Memory B cell (primary cell): ENCODE results near the gene GRK4.
A peak's percentile ranks its signal among the peaks of the same experiment; 100 is the strongest.
"Not testable (repeated sequence)": the region's sequence is repeated elsewhere in the genome, so short reads cannot be mapped to it uniquely, and the experiment has no call there.

Experiments used
- ATAC-seq: fragments of 150-1000 bp; cut with Tn5 transposase; 2 replicates; pipeline ENCODE4 v1.10.0; 2021; ENCODE audit warnings: low read depth, mild to moderate bottlenecking, moderate library complexity
- DNase-seq, 2 donors: peaks; one replicate each; pipeline ENCODE4 v3.0.0; 2022; ENCODE audit warnings: low spot score in 2 of 2
- H3K27ac Mint-ChIP-seq: one replicate; pipeline ENCODE4 v1.8.0; 2022; ENCODE audit warnings: mild to moderate bottlenecking, moderate library complexity, mixed read lengths
- H3K27me3 Mint-ChIP-seq: one replicate; pipeline ENCODE4 v1.8.0; 2022; ENCODE audit warnings: mixed read lengths
- H3K36me3 Mint-ChIP-seq: one replicate; pipeline ENCODE4 v1.8.0; 2022; ENCODE audit warnings: mild to moderate bottlenecking, mixed read lengths
- H3K4me1 Mint-ChIP-seq: one replicate; pipeline ENCODE4 v1.8.0; 2022; ENCODE audit warnings: mixed read lengths
- H3K4me3 Mint-ChIP-seq: one replicate; pipeline ENCODE4 v1.8.0; 2022; ENCODE audit warnings: mild to moderate bottlenecking, moderate library complexity, mixed read lengths
- H3K9me3 Mint-ChIP-seq: one replicate; pipeline ENCODE4 v1.8.0; 2022; ENCODE audit warnings: mixed read lengths

GRK4 gene

DNA sequence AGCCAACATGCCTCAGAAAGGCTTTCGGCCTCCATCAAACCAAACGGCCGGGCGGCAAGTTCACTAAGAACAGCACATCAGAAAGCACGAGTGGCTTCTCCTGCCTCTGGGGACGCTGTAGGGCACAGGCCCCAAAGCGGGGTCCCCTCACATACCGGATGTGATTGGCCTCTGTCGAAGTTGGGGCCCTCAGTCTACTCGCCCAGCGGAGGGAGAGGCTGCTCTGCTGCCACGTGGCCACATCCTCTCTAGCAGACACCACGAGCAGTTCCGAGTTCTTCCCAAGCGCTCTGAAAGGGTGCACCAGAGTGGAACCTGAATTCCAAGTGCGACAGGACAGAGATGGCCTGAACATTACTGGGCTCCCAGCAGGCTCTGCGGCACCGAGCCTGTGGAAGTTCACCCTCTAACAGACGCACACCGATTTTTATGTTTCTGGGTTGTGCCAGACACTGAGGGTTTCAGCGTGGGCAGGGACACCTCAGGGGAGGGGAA lies 21.3 kb upstream of the GRK4 start:
- Mint-ChIP-seq H3K27me3 (no peaks in the 10 kb centered on the region), H3K4me3 (no peak overlapping the region), H3K36me3 (peaks cover 38% of the 10 kb centered on the region), H3K4me1 (peaks cover 15% of the 10 kb centered on the region), H3K27ac (peak overlapping the region; percentile 71), H3K9me3 (no peaks in the 10 kb centered on the region)
- DNase-seq (no peak), ATAC-seq (no peak)

DNA sequence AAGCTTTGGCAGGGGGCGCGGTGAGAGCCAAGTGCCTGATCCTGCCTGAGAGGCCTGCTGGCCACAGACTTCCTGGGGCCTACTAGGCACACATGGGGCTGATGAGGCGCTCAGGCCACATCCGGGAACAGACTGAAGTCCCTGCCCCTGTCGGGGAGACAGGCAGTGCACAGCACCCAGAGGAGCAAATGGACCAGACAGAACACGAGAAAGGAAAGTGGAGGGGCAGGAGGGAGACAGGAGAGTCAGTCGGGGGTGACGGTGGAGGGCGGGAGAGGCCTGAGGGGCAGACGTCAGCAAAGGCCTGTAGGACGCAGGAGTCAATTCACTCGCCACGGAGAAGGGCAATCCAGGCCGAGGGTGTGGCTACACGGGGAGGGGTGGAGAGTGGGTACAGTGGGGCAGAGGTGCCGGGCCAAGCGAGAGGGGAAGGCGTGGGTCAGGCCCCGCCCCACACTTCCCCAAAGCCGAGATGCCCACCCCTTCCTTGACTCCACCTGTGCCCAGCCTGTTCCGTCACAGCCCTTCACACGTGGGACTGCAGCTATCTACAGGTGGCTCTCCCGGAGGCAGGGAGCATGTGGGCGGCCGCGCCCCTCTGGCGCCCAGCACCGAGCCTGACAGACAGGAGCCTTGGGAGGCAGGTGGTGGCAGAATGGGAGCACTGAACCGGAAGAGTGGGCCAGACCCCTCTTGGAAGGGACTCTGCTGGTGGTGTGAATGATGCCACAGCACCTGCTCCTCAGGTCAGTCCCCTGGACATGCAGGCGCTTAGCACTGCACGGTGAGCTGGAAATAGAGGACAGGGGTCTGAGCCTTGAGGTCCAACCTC lies 20.6 kb upstream of the GRK4 start:
- peak overlapping the region; percentile 71 for H3K27ac Mint-ChIP-seq
- H3K4me1 Mint-ChIP-seq: peaks cover 9% of the 10 kb centered on the region
- H3K9me3 Mint-ChIP-seq: no peaks in the 10 kb centered on the region
- DNase-seq (no peak), ATAC-seq (peak; percentile 82)
- H3K4me3 Mint-ChIP-seq: no peak overlapping the region
- no peaks in the 10 kb centered on the region for H3K27me3 Mint-ChIP-seq
- H3K36me3 Mint-ChIP-seq: peaks cover 38% of the 10 kb centered on the region

DNA sequence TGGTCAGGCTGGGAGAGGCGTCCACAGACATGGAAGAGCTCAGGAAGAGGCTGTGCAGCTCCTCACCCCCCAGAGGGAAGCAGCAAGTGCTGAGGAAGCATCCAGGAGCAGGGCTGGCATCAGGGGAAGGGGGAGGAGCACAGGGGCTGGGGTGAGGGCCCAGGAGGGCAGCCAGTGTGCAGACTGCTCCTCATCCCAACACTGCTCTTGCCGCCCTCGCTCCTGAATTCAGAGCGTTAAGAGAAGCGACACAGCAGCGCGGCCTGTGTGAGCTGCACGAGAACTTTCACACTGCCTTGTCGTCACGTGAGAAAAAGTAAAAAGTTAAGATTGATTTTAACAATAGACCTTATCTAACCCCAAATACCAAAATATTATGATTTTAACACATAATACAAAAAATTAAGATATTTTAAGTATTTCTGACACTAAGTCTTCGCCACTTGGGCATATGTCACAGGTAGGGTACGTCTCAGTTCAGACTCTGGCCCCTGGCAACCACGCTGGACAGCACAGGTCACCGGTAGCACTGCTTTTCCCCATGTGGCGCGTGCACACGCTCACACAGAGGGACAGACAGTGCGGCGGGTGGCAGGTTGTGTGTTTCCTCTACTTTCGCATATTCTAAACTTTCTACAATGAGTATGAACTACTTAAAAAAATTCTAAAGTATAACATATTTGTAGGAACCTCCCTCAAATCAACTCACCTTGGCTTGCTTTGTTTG lies 19.8 kb upstream of the GRK4 start:
- no peak overlapping the region for H3K4me3 Mint-ChIP-seq
- ATAC-seq: no peak
- peak overlapping the region; percentile 71 for H3K27ac Mint-ChIP-seq
- H3K27me3 Mint-ChIP-seq: no peaks in the 10 kb centered on the region
- DNase-seq: no peak
- H3K36me3 Mint-ChIP-seq: peaks cover 41% of the 10 kb centered on the region
- H3K9me3 Mint-ChIP-seq: no peaks in the 10 kb centered on the region
- H3K4me1 Mint-ChIP-seq: peaks cover 7% of the 10 kb centered on the region

DNA sequence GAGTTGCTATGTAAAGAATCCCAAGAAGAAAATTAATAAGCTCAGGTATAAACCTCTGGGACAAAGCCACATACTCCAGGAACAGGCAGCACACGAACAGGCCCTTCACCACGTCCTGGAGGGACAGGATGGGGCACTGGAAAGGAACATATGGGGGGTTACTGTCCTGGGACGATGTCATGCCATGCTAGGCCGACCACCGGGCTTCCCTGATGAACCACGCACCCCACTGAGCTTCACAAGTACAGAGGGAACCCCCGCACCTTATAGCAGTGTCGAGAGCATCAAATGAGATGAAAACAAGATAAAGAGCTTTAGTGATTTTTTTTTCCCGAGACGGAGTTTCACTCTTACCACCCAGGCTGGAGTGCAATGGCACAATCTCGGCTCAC lies 19.3 kb upstream of the GRK4 start:
- H3K4me3 Mint-ChIP-seq: no peak overlapping the region
- H3K4me1 Mint-ChIP-seq: peaks cover 7% of the 10 kb centered on the region
- no peak for DNase-seq
- peaks cover 40% of the 10 kb centered on the region for H3K36me3 Mint-ChIP-seq
- no peaks in the 10 kb centered on the region for H3K9me3 Mint-ChIP-seq
- no peak for ATAC-seq
- H3K27ac Mint-ChIP-seq: no peak overlapping the region
- H3K27me3 Mint-ChIP-seq: no peaks in the 10 kb centered on the region

DNA sequence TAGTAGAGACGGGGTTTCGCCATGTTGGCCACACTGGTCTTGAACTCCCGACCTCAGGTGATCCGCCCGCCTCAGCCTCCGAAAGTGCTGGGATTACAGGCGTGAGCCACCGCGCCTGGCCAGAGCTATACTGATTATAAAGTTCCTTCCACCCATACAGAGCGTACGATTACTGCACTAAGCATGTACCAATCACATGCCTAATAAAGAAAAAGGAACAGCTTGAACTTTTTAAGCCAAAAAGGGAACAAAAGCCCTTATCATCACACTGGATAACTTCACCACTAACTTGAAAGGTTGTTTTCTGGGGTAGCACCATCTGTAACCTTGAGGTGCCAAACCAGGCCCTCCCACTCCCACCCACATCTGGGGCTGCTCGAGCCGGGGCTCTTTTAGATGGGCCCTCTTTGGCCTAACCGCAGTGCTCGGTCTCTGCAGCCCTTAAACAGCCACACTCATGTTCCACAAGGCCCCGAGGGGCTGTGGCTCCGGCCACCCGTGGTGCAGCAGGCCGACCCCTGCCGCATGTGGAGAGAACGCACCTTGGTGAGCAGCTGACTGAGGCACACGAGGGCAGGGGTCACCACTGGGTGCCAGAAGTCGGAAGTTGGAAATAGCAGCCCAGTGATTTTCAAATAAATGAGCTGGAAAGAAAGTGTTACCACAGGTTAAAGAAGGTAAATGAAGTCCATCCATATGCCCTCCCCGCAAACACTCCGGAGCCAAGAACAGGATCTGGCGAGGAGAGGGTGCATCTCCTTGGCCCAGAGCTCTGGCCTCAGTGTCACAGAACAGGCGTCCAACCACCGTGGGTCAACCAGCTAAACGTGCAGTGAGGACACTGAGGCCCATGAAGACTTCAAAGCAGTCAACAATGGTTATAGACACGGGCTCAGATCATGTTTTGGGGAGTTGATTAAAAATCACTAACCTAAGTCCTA lies 18.5 kb upstream of the GRK4 start:
- Mint-ChIP-seq H3K4me1 (peaks cover 7% of the 10 kb centered on the region), H3K36me3 (peaks cover 43% of the 10 kb centered on the region), H3K27me3 (no peaks in the 10 kb centered on the region), H3K4me3 (no peak overlapping the region), H3K27ac (no peak overlapping the region), H3K9me3 (no peaks in the 10 kb centered on the region)
- no peak for DNase-seq
- no peak for ATAC-seq

DNA sequence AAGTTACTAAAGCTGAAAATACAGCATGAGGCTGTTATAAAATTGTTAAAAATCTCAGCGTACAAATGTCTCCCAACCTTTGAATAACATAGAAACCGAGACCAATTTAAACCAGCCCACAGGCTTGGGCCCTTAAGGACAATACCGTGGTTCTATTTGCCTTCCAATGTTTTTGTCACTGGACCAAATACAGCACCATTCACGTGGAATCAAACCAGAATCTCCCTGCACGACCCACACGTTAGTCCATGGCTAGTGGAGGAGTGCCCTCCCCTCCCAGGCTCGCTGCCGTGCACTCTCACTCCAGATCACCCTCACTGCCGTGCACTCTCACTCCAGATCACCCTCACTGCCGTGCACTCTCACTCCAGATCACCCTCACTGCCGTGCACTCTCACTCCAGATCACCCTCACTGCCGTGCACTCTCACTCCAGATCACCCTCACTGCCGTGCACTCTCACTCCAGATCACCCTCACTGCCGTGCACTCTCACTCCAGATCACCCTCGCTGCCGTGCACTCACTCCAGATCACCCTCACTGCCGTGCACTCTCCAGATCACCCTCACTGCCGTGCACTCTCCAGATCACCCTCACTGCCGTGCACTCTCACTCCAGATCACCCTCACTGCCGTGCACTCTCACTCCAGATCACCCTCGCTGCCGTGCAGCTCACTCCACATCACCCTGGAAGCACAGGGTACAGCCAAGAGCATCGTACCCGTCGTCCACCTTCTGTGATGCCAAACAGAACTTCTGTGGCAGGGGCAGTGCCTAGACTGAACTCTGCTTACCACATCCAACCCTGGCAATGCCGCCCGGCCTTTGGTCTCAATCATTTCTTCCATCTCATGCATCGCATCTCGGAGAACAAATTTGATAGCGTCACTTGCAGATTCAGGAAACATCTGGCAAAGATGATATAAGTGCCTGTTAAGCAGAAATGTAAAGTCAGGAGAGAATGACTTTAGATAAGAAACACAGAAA lies 17.5 kb upstream of the GRK4 start:
- not testable (repeated sequence) for H3K9me3 Mint-ChIP-seq, H3K4me3 Mint-ChIP-seq, H3K4me1 Mint-ChIP-seq, DNase-seq, H3K27me3 Mint-ChIP-seq, ATAC-seq
- Mint-ChIP-seq H3K27ac (peak overlapping the region; percentile 6), H3K36me3 (peaks cover 44% of the 10 kb centered on the region)

DNA sequence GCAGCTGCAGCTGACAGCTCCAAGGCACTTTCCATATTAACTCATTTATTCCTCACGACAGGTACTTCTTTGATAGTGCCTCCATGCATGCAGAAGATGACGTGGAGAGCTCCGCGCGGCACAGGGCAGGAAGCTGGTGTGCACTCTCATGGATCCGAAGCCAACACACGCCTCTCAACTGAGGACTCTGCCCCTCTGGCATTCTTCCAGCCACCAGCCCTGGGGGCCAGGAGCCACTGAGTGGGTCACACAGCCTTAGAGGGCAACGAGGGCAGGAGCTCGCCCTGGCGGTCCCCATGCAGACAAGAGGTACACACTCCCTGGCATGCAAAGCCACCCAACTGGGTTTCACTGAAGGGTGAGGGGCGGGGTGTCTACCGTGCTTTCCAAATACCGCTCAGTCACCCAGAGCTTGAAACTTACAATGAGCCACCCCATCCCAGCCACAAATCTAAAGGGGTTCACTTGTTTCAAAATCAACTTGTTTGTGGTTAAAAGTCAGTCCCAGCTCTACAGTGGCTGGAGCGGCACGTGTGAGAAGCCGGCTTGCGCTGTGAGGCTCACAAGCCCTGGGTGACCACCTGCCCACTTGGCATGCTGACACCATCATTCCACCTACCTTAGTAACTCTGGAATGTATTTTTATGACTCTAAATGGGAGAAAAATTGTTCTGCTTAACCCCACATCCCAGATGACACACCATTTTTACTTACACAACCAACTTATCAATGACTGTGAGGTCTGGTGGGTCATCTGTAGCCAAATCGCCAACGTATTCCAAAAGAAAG lies 16.4 kb upstream of the GRK4 start:
- Mint-ChIP-seq H3K9me3 (no peaks in the 10 kb centered on the region), H3K27ac (no peak overlapping the region), H3K27me3 (no peaks in the 10 kb centered on the region), H3K4me3 (no peak overlapping the region), H3K4me1 (peaks cover 7% of the 10 kb centered on the region), H3K36me3 (peaks cover 51% of the 10 kb centered on the region)
- DNase-seq (no peak), ATAC-seq (no peak)

DNA sequence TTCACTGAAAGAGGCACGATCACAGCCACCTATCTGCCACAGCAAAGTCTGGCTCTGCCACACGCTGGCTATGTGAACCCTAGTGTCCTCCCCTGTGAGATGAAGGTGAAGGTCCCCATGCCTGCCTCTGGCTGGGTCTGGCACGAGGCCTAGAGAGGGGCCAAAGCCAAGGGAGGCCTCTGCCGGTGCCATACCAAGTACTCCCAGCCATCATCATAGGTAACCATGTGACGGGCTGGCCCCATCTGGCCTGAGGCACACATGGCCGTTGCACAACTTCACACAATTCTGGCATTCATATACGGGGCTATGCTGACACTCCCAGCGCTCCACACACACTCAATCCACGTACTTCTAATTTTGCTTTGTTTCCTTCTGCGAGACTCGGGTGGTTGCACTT lies 15.4 kb upstream of the GRK4 start:
- no peak for ATAC-seq
- no peak for DNase-seq
- Mint-ChIP-seq H3K4me1 (peaks cover 3% of the 10 kb centered on the region), H3K9me3 (no peaks in the 10 kb centered on the region), H3K4me3 (no peak overlapping the region), H3K27me3 (no peaks in the 10 kb centered on the region), H3K36me3 (peaks cover 47% of the 10 kb centered on the region), H3K27ac (no peak overlapping the region)

DNA sequence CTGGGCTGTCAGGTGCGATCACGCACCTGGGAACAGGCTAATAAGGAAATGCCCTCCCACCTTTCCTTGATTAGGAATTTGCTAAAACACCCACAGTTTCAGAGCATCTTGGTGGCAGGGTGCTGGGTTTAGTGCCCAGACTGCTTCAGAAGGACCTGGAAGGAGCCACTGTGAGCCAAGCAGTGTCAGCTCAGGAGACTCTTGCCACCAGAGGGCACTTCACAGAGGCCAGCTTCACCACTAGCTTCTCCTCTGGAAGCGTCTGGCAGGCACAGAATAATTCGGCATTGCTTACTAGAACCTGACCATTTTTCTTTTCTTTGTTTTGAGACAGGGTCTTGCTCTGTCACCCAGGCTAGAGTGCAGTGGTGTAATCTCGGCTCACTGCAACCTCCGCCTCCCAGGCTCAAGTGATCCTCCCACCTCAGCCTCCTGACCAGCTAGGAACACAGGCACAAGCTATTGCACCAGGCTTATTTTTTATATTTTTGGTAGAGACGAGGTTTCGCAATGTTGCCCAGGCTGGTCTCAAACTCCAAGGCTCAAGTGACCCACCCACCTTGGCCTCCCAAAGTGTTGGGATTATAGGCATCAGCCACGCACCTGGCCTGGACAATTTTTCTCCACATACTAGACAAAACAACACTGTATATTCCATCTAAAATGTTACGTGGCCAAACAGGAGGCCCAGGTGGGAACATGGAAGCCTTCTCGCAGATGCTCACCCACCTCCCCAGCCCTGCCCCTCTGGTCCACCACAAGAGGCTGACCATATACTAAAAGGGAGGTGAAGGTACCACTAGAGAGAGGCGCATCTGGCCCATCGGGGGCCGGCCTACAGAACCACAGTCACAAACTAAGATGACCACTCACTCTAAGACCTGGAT lies 14.2 kb upstream of the GRK4 start:
- Mint-ChIP-seq H3K36me3 (peaks cover 44% of the 10 kb centered on the region), H3K27me3 (no peaks in the 10 kb centered on the region), H3K27ac (no peak overlapping the region), H3K4me3 (no peak overlapping the region), H3K4me1 (no peaks in the 10 kb centered on the region), H3K9me3 (no peaks in the 10 kb centered on the region)
- DNase-seq (no peak), ATAC-seq (peak; percentile 49)

DNA sequence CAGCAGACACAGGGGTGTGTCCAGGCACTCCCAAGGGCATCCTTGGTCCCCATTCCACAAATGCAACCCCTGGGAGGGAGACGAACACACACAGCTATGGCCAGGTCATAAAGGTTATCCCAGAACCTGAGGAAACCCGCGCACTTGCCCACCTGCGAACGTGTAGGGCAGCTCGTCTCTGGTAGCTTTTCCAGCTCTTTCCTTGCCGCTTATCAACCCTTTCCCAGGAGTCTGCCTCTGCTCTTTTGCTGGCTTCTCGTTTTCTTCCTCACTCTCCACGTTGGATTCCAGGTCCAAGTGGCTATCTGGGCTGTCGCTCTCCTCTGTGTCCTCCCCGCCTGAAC lies 13.6 kb upstream of the GRK4 start:
- H3K4me3 Mint-ChIP-seq: no peak overlapping the region
- no peak for DNase-seq
- ATAC-seq: no peak
- no peaks in the 10 kb centered on the region for H3K27me3 Mint-ChIP-seq
- peaks cover 5% of the 10 kb centered on the region for H3K4me1 Mint-ChIP-seq
- peaks cover 44% of the 10 kb centered on the region for H3K36me3 Mint-ChIP-seq
- no peaks in the 10 kb centered on the region for H3K9me3 Mint-ChIP-seq
- no peak overlapping the region for H3K27ac Mint-ChIP-seq

DNA sequence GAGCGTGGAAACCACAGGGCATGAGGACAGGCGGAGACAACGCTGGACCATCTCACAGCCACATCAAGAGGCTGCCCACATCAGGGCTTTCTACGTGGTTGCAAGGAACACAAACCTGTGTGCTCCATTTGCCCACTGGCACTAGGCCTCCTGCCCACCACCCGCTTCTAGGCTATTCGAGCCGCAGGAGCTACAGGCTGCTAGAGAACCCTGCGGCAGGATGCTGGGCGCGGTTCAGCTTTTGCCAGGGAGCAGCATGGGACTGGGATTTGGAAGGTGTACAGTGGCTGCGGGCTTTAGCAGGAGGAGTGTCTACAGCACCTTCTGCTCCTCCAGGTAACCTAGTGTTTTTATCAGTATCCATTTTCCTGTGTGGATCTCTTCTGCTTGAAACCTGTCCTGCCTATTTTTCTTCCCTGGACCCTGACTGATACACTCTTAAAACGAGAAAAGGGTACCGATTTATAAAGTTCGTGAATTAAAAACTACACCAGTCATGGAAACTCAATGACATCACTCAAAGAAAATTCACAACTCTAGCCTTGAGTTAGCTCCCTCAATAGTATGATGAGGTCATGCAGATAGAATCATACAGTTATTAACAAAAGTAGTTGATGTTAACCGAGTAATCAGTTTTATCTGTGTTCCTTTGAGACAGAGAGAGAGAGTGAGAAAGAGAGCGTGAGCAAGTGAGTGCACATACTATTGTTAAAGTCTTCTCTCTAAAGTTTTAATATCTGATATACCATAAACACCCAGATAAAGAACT lies 13.0 kb upstream of the GRK4 start:
- Mint-ChIP-seq H3K27ac (no peak overlapping the region), H3K36me3 (peaks cover 39% of the 10 kb centered on the region), H3K27me3 (no peaks in the 10 kb centered on the region), H3K4me1 (peaks cover 9% of the 10 kb centered on the region), H3K4me3 (no peak overlapping the region), H3K9me3 (no peaks in the 10 kb centered on the region)
- ATAC-seq: no peak
- no peak for DNase-seq
